GM21737 (cell line): ENCODE results near the gene RHBDL3.
"Not testable (repeated sequence)": the region's sequence is repeated elsewhere in the genome, so short reads cannot be mapped to it uniquely, and the experiment has no call there.

ENCODE experiments used
- ATAC-seq: cut with Tn5 transposase; IDR thresholded peaks from one replicate; pipeline ENCODE4 v1.9.1; 2021; ENCODE audit warnings: mild to moderate bottlenecking, moderate library complexity; ENCODE audit not compliant: unreplicated experiment

RHBDL3 gene

GRCh38 chr17:32323046-32323445 is 57.4 kb downstream of the RHBDL3 start:
- no peak for ATAC-seq

- ATAC-seq, result no peak
Observed at GRCh38 chr17:32323811-32324491, 58.3 kb downstream of the RHBDL3 start.

GRCh38 chr17:32327911-32328310 is 62.3 kb downstream of the RHBDL3 start:
- no peak for ATAC-seq

GRCh38 chr17:32330147-32330546 is 64.5 kb downstream of the RHBDL3 start:
- ATAC-seq, result no peak

GRCh38 chr17:32331243-32332040 is 65.8 kb downstream of the RHBDL3 start:
- no peak for ATAC-seq

- no peak for ATAC-seq
Observed at GRCh38 chr17:32333187-32333586, 67.6 kb downstream of the RHBDL3 start.

GRCh38 chr17:32335046-32335445 is 69.4 kb downstream of the RHBDL3 start:
- no peak for ATAC-seq

GRCh38 chr17:32335687-32336086 is 70.1 kb downstream of the RHBDL3 start:
- ATAC-seq, result no peak

- no peak for ATAC-seq
Observed at GRCh38 chr17:32341141-32341856, 75.7 kb downstream of the RHBDL3 start.

GRCh38 chr17:32341857-32342602 is 76.4 kb downstream of the RHBDL3 start, which contains the start of gene C17orf75:
C17orf75 (minus strand) TSS chr17:32342173; CDS start chr17:32342139, 34 bp downstream.
- peak; percentile 81 for ATAC-seq

GRCh38 chr17:32342603-32343325 is 77.1 kb downstream of the RHBDL3 start:
- ATAC-seq, result no peak

GRCh38 chr17:32345951-32346600 is 80.4 kb downstream of the RHBDL3 start:
- no peak for ATAC-seq

GRCh38 chr17:32348483-32348800 is 82.8 kb downstream of the RHBDL3 start:
- no peak for ATAC-seq

- ATAC-seq, result no peak
Observed at GRCh38 chr17:32349503-32349853, 83.8 kb downstream of the RHBDL3 start.

GRCh38 chr17:32349854-32350665 is 84.4 kb downstream of the RHBDL3 start, which contains the start of gene ZNF207:
ZNF207 (plus strand) TSS chr17:32350157; CDS start chr17:32350286, 129 bp downstream.
- ATAC-seq, result peak; percentile 96

- peak; percentile 5 for ATAC-seq
Observed at GRCh38 chr17:32350666-32351418, 85.2 kb downstream of the RHBDL3 start.

- ATAC-seq, result not testable (repeated sequence)
Observed at GRCh38 chr17:32352734-32353133, 87.1 kb downstream of the RHBDL3 start.
